Erythroblast (primary cell): Measurements from ENCODE around the gene CPSF6.
"Not testable (repeated sequence)": the region's sequence is repeated elsewhere in the genome, so short reads cannot be mapped to it uniquely, and the experiment has no call there.

Source experiments
- DNase-seq, 2 experiments: peaks; one replicate each; lab custom pipeline; 2025; lab: John Stamatoyannopoulos, UW
- GATA1 ChIP-seq: IDR thresholded peaks from 2 replicates; pipeline ENCODE4 v1.6.1; 2011; ENCODE audit warnings: low read depth, mild to moderate bottlenecking, control low read depth, low read length, moderate library complexity
- POLR2A ChIP-seq: IDR thresholded peaks from 2 replicates; pipeline ENCODE4 v1.6.1; 2011; ENCODE audit warnings: mild to moderate bottlenecking, low read length

CPSF6 gene

GRCh38 chr12:69278814-69279782 is 39.7 kb downstream of the CPSF6 start:
- TF ChIP-seq POLR2A (no peak), GATA1 (no peak)
- DNase-seq = no peak

- TF ChIP-seq POLR2A (no peak), GATA1 (no peak)
- DNase-seq = peak; percentile 82 to 83
Measured at GRCh38 chr12:69284131-69284530, 44.8 kb downstream of the CPSF6 start.

- no peak for TF ChIP-seq POLR2A
- no peak for TF ChIP-seq GATA1
- no peak for DNase-seq
Measured at GRCh38 chr12:69287556-69287955, 48.2 kb downstream of the CPSF6 start.

- DNase-seq = peak; percentile 83 to 88
- TF ChIP-seq GATA1 (no peak), POLR2A (no peak)
Measured at GRCh38 chr12:69290545-69291277, 51.3 kb downstream of the CPSF6 start.

- TF ChIP-seq GATA1 (no peak), POLR2A (no peak)
- no peak for DNase-seq
Measured at GRCh38 chr12:69291278-69291593, 51.9 kb downstream of the CPSF6 start.

- no peak for DNase-seq
- TF ChIP-seq POLR2A (no peak), GATA1 (no peak)
Measured at GRCh38 chr12:69298133-69298532, 58.8 kb downstream of the CPSF6 start.

- TF ChIP-seq POLR2A (no peak), GATA1 (no peak)
- no peak for DNase-seq
Measured at GRCh38 chr12:69298947-69299346, 59.6 kb downstream of the CPSF6 start.

GRCh38 chr12:69304284-69304683 is 64.9 kb downstream of the CPSF6 start:
- DNase-seq = no peak
- no peak for TF ChIP-seq GATA1
- TF ChIP-seq POLR2A = no peak

- TF ChIP-seq GATA1 (no peak), POLR2A (no peak)
- peak in 1 of 2 experiments; percentile 13 for DNase-seq
Measured at GRCh38 chr12:69309461-69309860, 70.1 kb downstream of the CPSF6 start.

GRCh38 chr12:69313209-69313608 is 73.8 kb downstream of the CPSF6 start:
- DNase-seq = no peak
- TF ChIP-seq GATA1 = no peak
- no peak for TF ChIP-seq POLR2A

GRCh38 chr12:69316784-69317183 is 77.4 kb downstream of the CPSF6 start:
- DNase-seq = not testable (repeated sequence)

GRCh38 chr12:69317233-69317632 is 77.9 kb downstream of the CPSF6 start:
- DNase-seq = not testable (repeated sequence)

- DNase-seq = no peak
- TF ChIP-seq GATA1 = no peak
- TF ChIP-seq POLR2A = no peak
Measured at GRCh38 chr12:69318225-69318624, 78.9 kb downstream of the CPSF6 start.

- DNase-seq = no peak
- TF ChIP-seq GATA1 = no peak
- TF ChIP-seq POLR2A = no peak
Measured at GRCh38 chr12:69321351-69321750, 82.0 kb downstream of the CPSF6 start.
